GM10847 (cell line): ENCODE measurements around the gene ATF3.

Experiments used
- POLR2A ChIP-seq: IDR thresholded peaks from 2 replicates; pipeline ENCODE4 v1.6.1; 2011; ENCODE audit not compliant: insufficient read length; ENCODE audit errors: extremely low read depth

The ATF3 gene

DNA sequence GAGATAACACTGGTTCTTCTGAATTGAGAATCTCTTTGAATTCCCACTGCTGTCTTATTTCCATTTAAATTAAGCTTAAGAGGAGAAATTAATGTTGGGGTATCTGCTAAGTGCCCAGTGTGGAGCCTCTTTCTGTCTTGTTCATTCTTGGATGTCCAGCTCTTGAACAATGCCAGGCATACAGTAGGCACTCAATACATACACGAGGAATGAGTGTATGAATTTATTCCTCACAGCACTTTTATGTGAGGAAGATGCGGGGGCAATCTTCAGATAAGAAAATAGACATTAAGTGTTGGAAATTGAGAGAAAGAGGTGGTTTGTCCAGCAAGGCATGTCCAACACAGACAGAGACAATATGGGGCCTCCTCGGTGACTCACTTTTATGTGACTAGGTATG lies 11.8 kb upstream of the ATF3 start:
- no peak for TF ChIP-seq POLR2A

DNA sequence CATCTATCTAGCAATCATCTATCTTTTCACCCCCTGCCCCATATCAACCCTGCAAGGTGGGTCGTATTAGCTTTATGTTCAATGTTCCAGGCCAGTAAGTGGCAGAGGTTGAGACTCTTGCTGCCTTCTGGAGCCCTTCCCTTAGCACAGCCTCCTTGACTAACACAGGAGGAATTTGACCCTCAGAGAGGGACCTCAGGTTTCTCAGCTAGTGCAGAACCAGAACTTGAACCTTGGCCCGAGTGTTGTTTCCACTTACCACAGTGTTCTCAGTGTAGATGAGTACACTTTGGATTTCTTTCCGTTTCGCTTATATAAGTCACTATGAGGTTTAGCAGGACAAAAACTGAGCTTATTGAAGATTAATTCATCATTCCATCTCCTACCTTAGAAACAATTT lies 11.1 kb upstream of the ATF3 start:
- TF ChIP-seq POLR2A, result no peak

DNA sequence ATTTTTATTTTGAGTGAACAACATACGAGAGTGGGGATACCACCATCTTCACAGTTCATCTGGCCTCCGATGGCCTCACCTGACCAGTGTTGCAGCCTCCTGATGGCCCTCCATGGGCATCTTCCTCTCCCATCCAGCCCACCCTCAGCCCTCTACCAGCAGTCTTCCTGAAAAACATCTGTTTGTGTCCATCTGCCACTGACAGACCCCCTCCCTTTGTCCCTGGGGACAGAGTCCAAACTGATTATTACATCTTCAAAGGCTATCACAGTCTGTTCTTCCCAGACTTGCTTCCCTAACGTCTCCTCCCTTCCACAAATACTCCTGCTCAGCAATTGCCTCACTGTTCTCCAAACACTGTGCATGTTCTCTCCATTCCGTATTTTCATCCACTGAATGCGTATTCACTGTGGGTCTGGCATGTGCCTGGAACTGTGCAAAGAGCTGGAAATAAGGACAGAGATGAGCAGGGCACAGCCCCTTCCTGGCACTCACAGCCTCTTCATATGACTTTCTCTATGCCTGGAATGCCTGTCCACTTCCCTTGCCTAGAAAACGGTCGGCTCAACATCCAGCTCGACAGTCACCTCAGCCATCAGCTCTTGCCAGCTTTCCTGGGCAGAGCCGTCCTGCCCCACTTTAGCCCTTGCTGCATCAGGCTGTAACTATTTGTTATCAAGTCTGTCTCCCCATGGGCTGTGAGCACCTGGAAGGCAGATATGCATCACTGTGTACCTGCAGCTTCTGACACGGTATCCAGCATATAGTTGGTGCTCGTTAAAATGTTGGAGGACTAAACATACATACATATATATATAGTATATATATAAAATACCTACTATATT lies 8.3 kb upstream of the ATF3 start:
- no peak for TF ChIP-seq POLR2A

- no peak for TF ChIP-seq POLR2A
Measured at GRCh38 chr1:212600980-212601379, 7.6 kb upstream of the ATF3 start.

DNA sequence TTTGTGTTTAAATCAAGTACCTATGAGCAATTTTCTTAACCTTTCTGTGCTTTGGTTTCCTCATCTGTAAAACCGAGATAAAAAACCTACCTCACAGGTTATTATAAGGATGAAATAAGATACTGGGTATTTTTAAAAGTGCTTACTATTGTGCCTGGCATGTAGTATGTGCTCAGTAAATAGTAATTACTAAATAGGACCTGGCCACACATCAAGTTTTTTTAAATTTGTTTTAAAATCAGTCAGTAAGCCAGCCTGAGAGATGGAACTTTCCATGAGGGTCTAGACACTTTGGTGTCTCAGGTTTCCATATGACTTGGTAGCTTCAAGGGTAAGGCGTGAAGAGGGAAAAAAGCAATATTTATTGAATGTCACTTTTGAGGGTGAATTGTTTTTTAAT lies 7.0 kb upstream of the ATF3 start:
- no peak for TF ChIP-seq POLR2A

DNA sequence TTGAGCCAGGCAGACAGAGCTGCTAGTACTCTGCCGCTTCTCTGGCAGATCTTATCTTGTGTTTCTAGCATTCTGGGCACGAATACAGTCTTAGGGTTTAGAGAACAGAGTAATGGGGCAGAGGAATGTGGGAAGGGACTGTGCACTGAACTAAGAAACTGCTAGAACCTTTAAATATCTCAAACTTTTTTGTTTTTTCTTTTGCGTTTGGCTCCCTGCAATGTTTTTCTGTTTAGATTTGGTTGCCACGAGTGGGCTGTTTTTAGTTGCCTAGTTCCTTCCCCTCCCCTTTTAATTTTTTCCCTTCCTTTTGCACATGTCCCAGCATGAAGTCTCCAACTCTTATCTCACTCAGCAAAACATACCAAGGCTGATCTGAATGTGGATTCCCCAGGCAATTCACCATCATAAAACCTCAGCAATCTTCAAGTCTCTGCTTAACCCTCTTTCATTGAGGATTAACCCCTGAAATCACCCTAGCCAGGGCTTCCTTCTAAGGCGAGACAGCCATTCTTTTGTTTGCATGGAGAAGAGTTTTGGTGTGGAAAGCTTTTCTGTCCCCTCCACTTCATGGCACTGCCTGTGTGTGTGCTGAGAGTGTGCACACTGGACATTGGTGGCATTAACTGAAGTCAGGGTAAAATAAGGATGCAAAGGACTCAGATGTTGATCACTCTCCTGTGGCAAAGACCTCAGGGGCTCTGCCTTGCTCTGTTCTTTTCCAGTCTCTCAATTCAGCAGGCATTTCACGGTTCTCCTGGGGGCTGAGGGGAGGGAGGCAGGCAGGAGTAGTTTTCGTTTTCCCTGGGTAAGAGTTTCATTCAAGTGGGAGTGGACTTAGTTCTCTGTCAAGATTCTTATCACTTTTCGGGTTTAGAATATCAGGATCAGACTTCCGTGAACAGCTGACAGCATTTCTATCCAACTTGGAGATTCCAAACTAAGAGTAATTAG lies 2.8 kb upstream of the ATF3 start:
- no peak for TF ChIP-seq POLR2A

- TF ChIP-seq POLR2A, result no peak
Measured at GRCh38 chr1:212606395-212607205, 2.0 kb upstream of the ATF3 start.

- no peak for TF ChIP-seq POLR2A
Measured at GRCh38 chr1:212607206-212607912, 1.2 kb upstream of the ATF3 start.

DNA sequence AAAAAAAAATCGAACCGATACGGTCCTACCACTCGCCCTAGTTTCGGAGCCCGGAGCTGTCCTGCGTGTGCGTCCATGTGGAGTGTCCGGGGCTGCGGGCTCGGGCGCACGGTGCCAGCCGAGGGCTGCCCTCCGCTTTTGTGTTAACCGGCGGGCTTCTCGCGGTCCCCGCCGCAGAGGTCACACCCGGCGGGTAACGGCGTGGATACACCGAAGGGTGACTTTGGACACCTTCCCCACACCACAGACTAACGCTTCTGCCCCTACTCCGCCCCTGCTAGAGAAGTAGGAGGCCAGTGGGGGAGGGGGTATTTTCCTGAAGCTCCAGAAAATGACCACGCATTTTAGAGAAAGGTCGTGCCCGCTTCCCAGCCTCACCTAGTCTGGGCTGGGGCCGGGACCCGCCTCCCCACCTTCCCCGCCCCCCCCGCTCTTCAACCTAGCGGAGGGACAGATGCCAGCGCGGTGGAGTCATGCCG lies 609 bp upstream of the ATF3 start:
- no peak for TF ChIP-seq POLR2A

DNA sequence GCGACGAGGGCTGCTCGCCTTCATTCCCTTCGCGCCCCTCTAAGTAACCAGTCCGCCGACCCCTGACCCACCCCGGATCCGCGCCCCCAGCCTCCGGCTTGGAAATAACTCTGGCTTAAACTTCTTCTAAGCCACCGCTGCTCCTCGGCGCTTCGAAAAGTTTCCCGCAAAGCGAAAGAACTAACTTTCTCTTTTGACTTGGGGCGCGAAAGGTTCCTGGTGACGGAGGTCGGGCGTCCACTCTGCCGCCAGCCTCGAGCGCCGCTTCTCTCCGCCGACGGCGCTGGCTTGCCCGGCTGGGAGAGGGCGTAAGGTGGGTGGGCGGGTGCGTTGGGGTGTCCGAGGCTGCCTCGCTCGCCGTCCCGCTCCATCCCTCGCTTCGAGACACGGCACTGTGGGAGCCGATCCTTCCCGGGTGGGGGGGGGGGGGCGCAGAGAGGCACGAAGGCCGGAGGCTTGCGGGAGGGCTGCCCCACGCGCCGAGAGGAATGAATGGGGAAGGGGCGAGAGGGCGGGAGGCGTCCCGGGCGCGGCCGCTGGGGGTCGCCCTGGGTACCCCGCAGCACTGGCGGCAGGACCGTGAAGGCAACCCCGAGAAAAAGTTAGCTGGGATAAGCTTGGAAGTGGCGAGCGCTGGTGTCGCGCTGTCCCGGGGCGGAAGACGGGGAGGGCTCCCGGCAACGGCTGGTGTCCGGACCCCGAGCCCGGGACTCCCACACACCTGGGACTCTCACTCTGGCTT lies 569 bp downstream of the ATF3 start:
- no peak for TF ChIP-seq POLR2A

DNA sequence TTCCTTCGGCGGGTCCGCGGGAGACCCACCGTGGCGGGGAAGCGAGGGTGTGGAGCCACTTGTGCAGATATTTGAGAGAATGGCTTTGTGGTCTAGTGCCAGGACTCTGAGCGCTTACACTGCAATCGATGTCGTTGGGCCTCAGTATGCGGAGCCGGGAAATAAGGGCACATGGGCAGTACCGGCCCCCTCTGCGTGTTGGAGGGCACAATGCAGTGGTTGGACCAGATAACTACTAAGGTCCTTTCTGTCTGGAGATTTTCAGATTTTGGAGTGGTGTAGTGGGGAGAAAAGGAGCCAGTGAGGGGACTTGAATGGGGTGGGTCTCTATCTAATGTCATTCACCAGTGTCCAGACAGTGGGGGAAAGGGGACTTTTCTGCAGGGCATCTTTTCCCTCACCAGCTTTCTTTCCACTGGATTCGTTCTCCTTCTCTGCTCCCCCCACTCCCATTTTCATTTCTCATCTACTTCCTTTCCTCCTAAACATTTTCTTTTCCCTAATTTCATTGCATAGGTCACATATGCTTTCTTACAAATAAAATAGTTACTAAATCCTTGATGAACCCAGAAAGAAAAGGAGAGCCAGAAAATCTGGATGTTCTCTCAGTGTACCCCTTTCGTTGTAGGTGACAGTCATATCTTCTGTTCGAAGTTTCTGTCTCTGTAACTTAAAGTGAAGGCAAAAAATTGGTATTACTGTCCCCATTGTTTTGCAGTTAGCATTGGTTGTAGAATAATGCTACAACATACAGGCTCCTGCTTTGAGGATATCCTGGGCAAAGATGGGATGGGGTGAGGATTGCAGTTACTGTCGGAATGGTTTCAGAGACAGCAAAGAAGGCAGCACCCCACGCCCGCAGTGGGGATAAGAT lies 1.4 kb downstream of the ATF3 start:
- no peak for TF ChIP-seq POLR2A

DNA sequence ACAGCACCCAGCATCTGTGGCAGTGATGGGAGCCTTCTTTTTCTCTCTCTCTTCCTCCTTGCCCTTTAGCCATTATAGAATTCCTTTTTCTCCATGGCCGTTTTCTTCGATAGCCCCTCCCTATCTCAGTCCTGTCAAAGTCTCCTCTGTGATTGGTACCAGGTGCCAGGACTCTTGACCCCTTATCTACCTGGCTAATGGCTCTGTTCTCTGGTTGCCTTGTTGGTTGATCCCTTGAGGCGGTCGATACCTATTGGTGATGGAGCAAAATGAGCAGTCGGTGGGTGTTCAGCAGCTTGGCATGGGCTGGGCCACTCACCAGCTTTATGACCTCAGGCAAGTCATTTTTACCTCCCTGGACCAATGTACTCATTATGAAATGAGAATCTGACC lies 2.0 kb downstream of the ATF3 start:
- TF ChIP-seq POLR2A, result no peak
